Karpas-422 (cell line): ENCODE results near the gene PHF3. TPM values are rescaled to one million over a fixed set of nuclear protein-coding genes. Genes with fewer than 3 reads are reported as not detected.

Source experiments
- DNase-seq: peaks from one replicate; pipeline ENCODE4 v3.0.0-alpha.2; 2015
- H2AFZ ChIP-seq: fragments of 200-600 bp; sonication (generic); 2 replicates; pipeline ENCODE4 v1.6.1; 2014; ENCODE audit warnings: antibody characterized with exemption, low read length, mixed read lengths
- H3K27ac ChIP-seq: fragments of 200-600 bp; sonication (generic); 2 replicates; pipeline ENCODE4 v1.5.1; 2014; ENCODE audit warnings: mild to moderate bottlenecking, low read length, moderate library complexity
- H3K27me3 ChIP-seq: fragments of 200-600 bp; sonication (generic); 2 replicates; pipeline ENCODE4 v1.6.1; 2014; ENCODE audit warnings: low read length, mixed read lengths
- H3K36me3 ChIP-seq: fragments of 200-600 bp; sonication (generic); 2 replicates; pipeline ENCODE4 v1.6.1; 2014; ENCODE audit warnings: low read length, mixed read lengths; ENCODE audit not compliant: insufficient read depth
- H3K4me1 ChIP-seq: fragments of 200-600 bp; sonication (generic); 2 replicates; pipeline ENCODE4 v1.6.1; 2014; ENCODE audit warnings: mild to moderate bottlenecking, low read length, mixed read lengths
- H3K4me2 ChIP-seq: fragments of 200-600 bp; sonication (generic); 2 replicates; pipeline ENCODE4 v1.6.1; 2014; ENCODE audit warnings: low read length, low read depth, mild to moderate bottlenecking; ENCODE audit not compliant: poor library complexity, severe bottlenecking
- H3K4me3 ChIP-seq: fragments of 200-600 bp; sonication (generic); 2 replicates; pipeline ENCODE4 v1.5.1; 2014; ENCODE audit warnings: mild to moderate bottlenecking, antibody characterized with exemption, low read length, mixed read lengths
- H3K79me2 ChIP-seq: fragments of 200-600 bp; sonication (generic); 2 replicates; pipeline ENCODE4 v1.6.1; 2014; ENCODE audit warnings: mild to moderate bottlenecking, low read length, mixed read lengths
- H3K9ac ChIP-seq: fragments of 200-600 bp; sonication (generic); 2 replicates; pipeline ENCODE4 v1.6.0; 2014; ENCODE audit warnings: low read length
- H3K9me2 ChIP-seq: fragments of 200-600 bp; sonication (generic), shearing (Covaris generic); replicated peaks from 2 replicates; pipeline ENCODE4 v1.6.0; 2014; ENCODE audit warnings: mild to moderate bottlenecking, low read length, moderate library complexity; ENCODE audit not compliant: insufficient read depth
- H3K9me3 ChIP-seq: fragments of 300-700, 200-600 bp; sonication (generic); 2 replicates; pipeline ENCODE4 v1.6.1; 2014; ENCODE audit warnings: low read length, mixed read lengths
- H4K20me1 ChIP-seq: fragments of 200-600 bp; sonication (generic); 2 replicates; pipeline ENCODE4 v1.6.1; 2014; ENCODE audit warnings: mild to moderate bottlenecking, antibody characterized with exemption, low read length, low read depth; ENCODE audit not compliant: insufficient read depth
- total RNA-seq: library from RNA; depleted of rRNA; stranded (reverse); fragments of >200 nt; shearing (Covaris generic); gene quantifications from 2 replicates; pipeline ENCODE4 v1.2.3, GENCODE V29; 2014; ENCODE audit warnings: low replicate concordance

The PHF3 gene
- total RNA-seq, 1 experiment from 2014 or later, result 86.3 TPM

- H3K36me3 ChIP-seq, result peaks cover 84% of the 10 kb centered on the region
- H3K4me3 ChIP-seq, result no peak overlapping the region
- H3K27ac ChIP-seq, result no peak overlapping the region
- H3K9me2 ChIP-seq, result no peaks in the 10 kb centered on the region
- H3K9me3 ChIP-seq, result no peaks in the 10 kb centered on the region
- H3K4me1 ChIP-seq, result no peaks in the 10 kb centered on the region
- no peak overlapping the region for H3K9ac ChIP-seq
- no peaks in the 10 kb centered on the region for H3K27me3 ChIP-seq
- H4K20me1 ChIP-seq, result no peaks in the 10 kb centered on the region
- no peak for DNase-seq
- H3K79me2 ChIP-seq, result peaks cover 45% of the 10 kb centered on the region
- H2AFZ ChIP-seq, result no peak overlapping the region
- H3K4me2 ChIP-seq, result no peak overlapping the region
These were observed 71.0 kb downstream of the PHF3 start for GRCh38 chr6:63706630-63707029.

DNA sequence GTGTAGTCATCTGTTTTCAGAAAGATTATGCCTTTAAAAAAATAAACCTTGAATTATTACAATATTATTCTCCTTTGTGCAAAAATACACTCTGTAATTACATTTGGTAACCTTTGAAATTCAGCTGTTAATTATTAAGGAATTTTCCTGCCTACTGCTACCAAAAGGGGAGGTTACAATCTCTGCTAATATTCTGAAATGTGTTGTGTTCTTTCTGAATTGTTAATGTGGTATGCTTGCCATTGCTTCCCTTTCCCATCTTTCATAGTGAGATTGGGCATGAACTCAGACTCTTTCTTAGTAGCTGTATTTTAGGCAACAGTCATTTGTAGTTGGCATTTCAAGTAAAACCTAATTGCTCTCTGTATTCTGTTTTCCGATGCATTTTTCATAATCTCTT, 73.0 kb downstream of the PHF3 start:
- H3K27ac ChIP-seq, result no peak overlapping the region
- H3K9me2 ChIP-seq, result no peaks in the 10 kb centered on the region
- H3K4me3 ChIP-seq, result no peak overlapping the region
- no peaks in the 10 kb centered on the region for H3K9me3 ChIP-seq
- no peak overlapping the region for H3K9ac ChIP-seq
- H3K27me3 ChIP-seq, result no peaks in the 10 kb centered on the region
- H3K79me2 ChIP-seq, result peaks cover 40% of the 10 kb centered on the region
- no peak for DNase-seq
- no peaks in the 10 kb centered on the region for H3K4me1 ChIP-seq
- H2AFZ ChIP-seq, result no peak overlapping the region
- H3K4me2 ChIP-seq, result no peak overlapping the region
- H3K36me3 ChIP-seq, result peaks cover 88% of the 10 kb centered on the region
- H4K20me1 ChIP-seq, result no peaks in the 10 kb centered on the region

DNA sequence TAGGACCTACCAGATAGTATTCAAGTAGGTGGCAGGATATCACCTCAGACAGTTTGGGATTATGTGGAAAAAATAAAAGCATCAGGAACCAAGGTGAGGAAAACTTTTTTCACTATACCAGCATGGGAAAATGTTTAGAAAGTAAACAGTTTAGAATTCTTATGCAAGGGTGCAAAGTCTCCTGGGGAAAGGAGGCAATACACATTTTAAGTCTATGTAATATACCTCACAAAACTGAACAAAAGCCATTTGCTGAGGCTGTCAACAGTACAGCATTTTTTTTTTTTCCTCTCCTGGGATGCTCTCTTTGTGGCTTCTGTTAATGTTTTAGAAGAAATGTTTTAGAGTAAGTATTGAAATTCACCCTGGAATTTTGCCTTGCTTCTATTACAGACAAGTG, 73.5 kb downstream of the PHF3 start:
- no peak for DNase-seq
- peaks cover 38% of the 10 kb centered on the region for H3K79me2 ChIP-seq
- H3K9ac ChIP-seq, result no peak overlapping the region
- H3K4me2 ChIP-seq, result no peak overlapping the region
- no peak overlapping the region for H3K27ac ChIP-seq
- H3K4me1 ChIP-seq, result no peaks in the 10 kb centered on the region
- no peaks in the 10 kb centered on the region for H4K20me1 ChIP-seq
- H2AFZ ChIP-seq, result no peak overlapping the region
- no peaks in the 10 kb centered on the region for H3K9me3 ChIP-seq
- H3K27me3 ChIP-seq, result no peaks in the 10 kb centered on the region
- H3K36me3 ChIP-seq, result peaks cover 85% of the 10 kb centered on the region
- no peaks in the 10 kb centered on the region for H3K9me2 ChIP-seq
- H3K4me3 ChIP-seq, result no peak overlapping the region

- Histone ChIP-seq H3K9me3 (no peaks in the 10 kb centered on the region), H4K20me1 (no peaks in the 10 kb centered on the region), H3K9ac (no peak overlapping the region), H3K27ac (no peak overlapping the region), H3K36me3 (peaks cover 50% of the 10 kb centered on the region), H3K4me2 (no peak overlapping the region), H3K27me3 (no peaks in the 10 kb centered on the region), H3K79me2 (peaks cover 4% of the 10 kb centered on the region; the same call in 1 of the 2 replicates), H2AFZ (no peak overlapping the region), H3K4me3 (no peak overlapping the region), H3K9me2 (no peaks in the 10 kb centered on the region), H3K4me1 (no peaks in the 10 kb centered on the region)
- no peak for DNase-seq
These were observed 77.7 kb downstream of the PHF3 start for GRCh38 chr6:63713332-63713731.

DNA sequence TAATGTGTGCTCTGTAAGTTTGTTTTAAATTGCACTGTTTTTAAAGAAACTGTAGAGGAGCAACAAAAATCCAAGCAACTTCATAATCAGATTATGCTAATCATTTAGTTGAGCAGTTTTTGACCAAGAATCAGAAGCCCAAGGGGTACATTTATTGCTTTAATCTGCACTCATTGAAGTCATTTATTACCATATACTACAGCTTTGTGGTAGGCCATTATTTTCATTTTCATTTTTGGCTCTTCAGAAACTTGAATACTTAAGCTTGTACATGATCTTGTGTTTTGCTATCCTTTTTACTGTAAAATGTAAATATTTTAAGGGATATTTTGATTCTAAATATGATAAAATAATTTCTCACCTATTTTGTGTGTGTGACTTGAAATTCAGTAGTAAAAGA, 78.5 kb downstream of the PHF3 start:
- H3K27ac ChIP-seq, result no peak overlapping the region
- H3K4me1 ChIP-seq, result no peaks in the 10 kb centered on the region
- no peaks in the 10 kb centered on the region for H3K9me2 ChIP-seq
- H2AFZ ChIP-seq, result no peak overlapping the region
- peaks cover 4% of the 10 kb centered on the region; the same call in 1 of the 2 replicates for H3K79me2 ChIP-seq
- no peaks in the 10 kb centered on the region for H3K27me3 ChIP-seq
- H3K9ac ChIP-seq, result no peak overlapping the region
- H3K9me3 ChIP-seq, result no peaks in the 10 kb centered on the region
- H3K4me2 ChIP-seq, result no peak overlapping the region
- H3K36me3 ChIP-seq, result peaks cover 44% of the 10 kb centered on the region
- DNase-seq, result no peak
- no peaks in the 10 kb centered on the region for H4K20me1 ChIP-seq
- no peak overlapping the region for H3K4me3 ChIP-seq

GRCh38 chr6:63716169-63716568, 80.6 kb downstream of the PHF3 start:
- Histone ChIP-seq H3K27me3 (no peaks in the 10 kb centered on the region), H3K9ac (no peak overlapping the region), H3K9me2 (no peaks in the 10 kb centered on the region), H4K20me1 (no peaks in the 10 kb centered on the region), H3K4me2 (no peak overlapping the region), H2AFZ (no peak overlapping the region), H3K79me2 (no peaks in the 10 kb centered on the region; the same call in 1 of the 2 replicates), H3K4me3 (no peak overlapping the region), H3K4me1 (no peaks in the 10 kb centered on the region), H3K27ac (no peak overlapping the region), H3K36me3 (peaks cover 23% of the 10 kb centered on the region), H3K9me3 (no peaks in the 10 kb centered on the region)
- no peak for DNase-seq

DNA sequence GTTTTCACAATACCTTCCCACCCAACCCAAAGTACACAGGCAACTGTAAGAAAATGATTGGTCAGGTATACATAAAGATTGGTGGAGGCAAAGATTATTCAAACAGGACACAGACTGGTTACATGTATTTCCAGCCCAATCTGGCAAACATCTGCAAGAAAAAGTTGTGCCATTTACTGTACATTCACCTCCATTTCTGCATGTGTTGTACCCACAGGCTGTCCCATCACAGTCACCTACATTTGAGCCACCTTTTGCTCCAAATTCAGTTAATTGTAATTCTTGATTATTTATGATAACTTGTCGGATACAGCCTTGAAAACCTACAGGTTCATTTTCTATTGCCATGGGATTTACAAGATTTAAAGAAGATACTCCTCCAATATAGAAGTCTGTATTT, 85.6 kb downstream of the PHF3 start:
- Histone ChIP-seq H3K9me2 (no peaks in the 10 kb centered on the region), H3K9me3 (no peaks in the 10 kb centered on the region), H3K36me3 (no peaks in the 10 kb centered on the region; the same call in 1 of the 2 replicates), H3K27ac (no peak overlapping the region), H3K4me1 (no peaks in the 10 kb centered on the region), H3K27me3 (no peaks in the 10 kb centered on the region), H3K4me3 (no peak overlapping the region), H4K20me1 (no peaks in the 10 kb centered on the region), H3K9ac (no peak overlapping the region), H2AFZ (no peak overlapping the region), H3K79me2 (no peaks in the 10 kb centered on the region), H3K4me2 (no peak overlapping the region)
- no peak for DNase-seq

DNA sequence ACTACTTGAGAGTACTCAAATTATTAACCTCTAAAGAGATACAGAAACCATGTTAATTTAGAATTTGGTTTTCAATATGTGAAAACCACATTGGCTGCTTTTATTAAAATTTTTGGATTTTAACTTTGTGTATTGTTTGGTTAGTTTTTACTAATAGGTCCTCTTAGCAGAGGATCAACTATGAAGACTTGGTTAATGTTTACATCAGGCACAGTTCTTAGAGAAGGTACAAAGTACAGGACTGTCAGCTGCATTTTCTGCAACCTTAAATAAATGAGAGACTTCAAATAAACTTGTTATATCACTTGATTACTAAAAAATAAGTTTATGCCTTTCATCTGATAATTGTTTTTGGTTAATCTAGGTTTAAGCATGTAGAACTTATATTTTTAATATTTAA, 89.1 kb downstream of the PHF3 start:
- DNase-seq, result no peak
- Histone ChIP-seq H3K9ac (no peak overlapping the region), H3K4me2 (no peak overlapping the region), H2AFZ (no peak overlapping the region), H3K79me2 (no peaks in the 10 kb centered on the region), H3K4me3 (no peak overlapping the region), H3K9me3 (no peaks in the 10 kb centered on the region), H3K36me3 (no peaks in the 10 kb centered on the region), H3K27ac (no peak overlapping the region), H3K9me2 (no peaks in the 10 kb centered on the region), H3K27me3 (no peaks in the 10 kb centered on the region), H4K20me1 (no peaks in the 10 kb centered on the region), H3K4me1 (no peaks in the 10 kb centered on the region)

DNA sequence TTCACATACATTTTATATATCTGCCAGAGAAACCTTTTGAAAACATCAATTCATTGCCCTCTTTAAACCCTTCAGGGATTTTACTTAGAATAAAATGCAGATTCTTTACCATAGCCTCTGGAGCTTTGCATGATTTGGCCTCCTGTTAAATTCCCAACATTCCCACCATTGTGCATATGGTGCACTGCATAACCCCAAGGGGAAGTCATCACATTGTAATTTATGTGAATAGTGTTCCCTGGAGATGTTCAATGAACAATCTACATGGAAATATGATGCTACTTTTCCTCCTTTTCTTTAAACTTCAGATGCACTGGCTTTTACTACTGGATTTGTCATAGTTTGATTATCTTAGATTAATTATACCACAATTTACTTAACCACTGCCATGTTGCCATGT, 94.7 kb downstream of the PHF3 start:
- Histone ChIP-seq H3K4me2 (no peak overlapping the region), H4K20me1 (no peaks in the 10 kb centered on the region), H3K9ac (no peak overlapping the region), H3K79me2 (no peaks in the 10 kb centered on the region), H3K27me3 (no peaks in the 10 kb centered on the region), H2AFZ (no peak overlapping the region), H3K4me3 (no peak overlapping the region), H3K36me3 (0 out of 2 replicates have a peak, but pooled peaks cover 1% of the 10 kb centered on the region), H3K9me2 (no peaks in the 10 kb centered on the region), H3K27ac (no peak overlapping the region), H3K4me1 (no peaks in the 10 kb centered on the region), H3K9me3 (no peaks in the 10 kb centered on the region)
- DNase-seq, result no peak
